Stomach (tissue), 9 donors: ENCODE results near the gene CASQ1. TPM values are rescaled to one million over a fixed set of nuclear protein-coding genes. Genes with fewer than 3 reads are reported as not detected.

Source experiments
- DNase-seq, 2 donors: peaks; one replicate each; pipeline versions ENCODE4 v3.0.0 to v3.0.0-alpha.2; 2013 to 2019
- H3K27ac ChIP-seq, 5 donors: fragments of 200-600 bp in 4 of 5; sonication (generic) in 4 of 5; one replicate each; pipeline ENCODE4 v1.5.1; 2013 to 2019; ENCODE audit warnings: mild to moderate bottlenecking in 1 of 5, moderate library complexity in 1 of 5
- H3K27me3 ChIP-seq, 3 donors: fragments of 200-600 bp; sonication (generic); one replicate each; pipeline ENCODE4 v1.5.1; 2017 to 2019; ENCODE audit warnings: mixed run types in 1 of 3
- H3K36me3 ChIP-seq, 4 donors: fragments of 200-600 bp; sonication (generic); 1 replicate in 3 of 4; 2 replicates in 1 of 4; pipeline ENCODE4 v1.5.1; 2016 to 2019
- H3K4me1 ChIP-seq, 4 donors: fragments of 200-600 bp; sonication (generic); one replicate each; pipeline ENCODE4 v1.5.1; 2016 to 2019
- H3K4me3 ChIP-seq, 4 donors: fragments of 200-600 bp; sonication (generic) in 3 of 4; one replicate each; pipeline ENCODE4 v1.5.1; 2016 to 2019; ENCODE audit warnings: mild to moderate bottlenecking in 1 of 4
- H3K9me3 ChIP-seq, 4 donors: fragments of 200-600 bp; sonication (generic); one replicate each; pipeline ENCODE4 v1.5.1; 2016 to 2019
- CTCF ChIP-seq, 7 experiments: fragments of 450-650 bp in 4 of 7; fragments of 200-600 bp in 3 of 7; sonication (generic) in 3 of 7; IDR thresholded peaks; one replicate each; pipeline ENCODE4 v1.5.1; 2016 to 2019; ENCODE audit warnings: antibody characterized with exemption in 7 of 7, control low read depth in 2 of 7, mild to moderate bottlenecking in 1 of 7
- EP300 ChIP-seq: sonication (generic); formaldehyde crosslinking; IDR thresholded peaks from one replicate; pipeline ENCODE4 v1.6.1; 2017; ENCODE audit warnings: antibody characterized with exemption
- POLR2A ChIP-seq, 4 donors: fragments of 450-650 bp; IDR thresholded peaks; one replicate each; pipeline ENCODE4 v1.6.1; 2016; ENCODE audit warnings: antibody characterized with exemption in 4 of 4, control low read depth in 2 of 4, mild to moderate bottlenecking in 1 of 4, moderate library complexity in 1 of 4
- POLR2AphosphoS5 ChIP-seq, 3 donors: sonication (generic); formaldehyde crosslinking; IDR thresholded peaks; one replicate each; pipeline ENCODE4 v1.6.1; 2016; ENCODE audit warnings: antibody characterized with exemption in 3 of 3
- WGBS, 5 donors: extraction: QIAGEN DNeasy Blood & Tissue Kit in 3 of 5; methylation state at CpG; one replicate each; pipeline versions ENCODE4 v1.1.5 to v1.1.7; 2013 to 2018; 5-methylcytosine and 5-hydroxymethylcytosine counted together
- intact Hi-C: fragments of 100-400 bp; cut with DNase I; formaldehyde crosslinking; loops from one replicate; pipeline ENCODE4 v1.15.1; 2023; ENCODE audit warnings: low total_unique reads
- polyA plus RNA-seq, 3 donors: library from polyadenylated mRNA; stranded (reverse); fragments of 200-250 nt; gene quantifications; one replicate each; pipeline ENCODE4 v1.2.3, GENCODE V29; 2013
- total RNA-seq, 5 donors: library from RNA; depleted of rRNA; stranded (reverse); fragments of >200 nt; gene quantifications; one replicate each; pipeline versions ENCODE4 v1.1.0 to v1.2.3, GENCODE V29; 2014 to 2016
- donor health status: healthy with polysubstance abuse.
- donor health status: Bipolar disorder and iron deficiency.
- donor health status: healthy.

The CASQ1 gene
- total and polyA plus RNA-seq, 8 donors: 0.48 to 0.61 (median 0.55) TPM; not detected in 5

- 71 to 81% (median 76%) methylated on average over 7 of the region's 7 CpGs for WGBS, 5 donors
- no peaks in the 10 kb centered on the region for H3K9me3 ChIP-seq
- peaks cover 0 to 10% (median 5%) of the 10 kb centered on the region in 4 donors for H3K4me1 ChIP-seq
- no peak overlapping the region for H3K4me3 ChIP-seq
- no peak overlapping the region for H3K27ac ChIP-seq
- intact Hi-C loops: no loop called here
- TF ChIP-seq CTCF (IDR thresholded peaks at IDR 0.05) (no peak), EP300 (no peak), POLR2AphosphoS5 (IDR thresholded peaks at IDR 0.05) (no peak), POLR2A (IDR thresholded peaks at IDR 0.05) (no peak)
- H3K27me3 ChIP-seq: no peaks in the 10 kb centered on the region
- no peak for DNase-seq
- no peaks in the 10 kb centered on the region for H3K36me3 ChIP-seq
These were observed 3.0 kb upstream of the CASQ1 start for GRCh38 chr1:160187407-160187806.

GRCh38 chr1:160188341-160188740 is 2.0 kb upstream of the CASQ1 start:
- peaks cover 2 to 20% (median 11%) of the 10 kb centered on the region in 4 donors for H3K4me1 ChIP-seq
- no peaks in the 10 kb centered on the region for H3K36me3 ChIP-seq
- H3K9me3 ChIP-seq: no peaks in the 10 kb centered on the region
- DNase-seq: no peak
- intact Hi-C loops: no loop called here
- H3K4me3 ChIP-seq: no peak overlapping the region
- H3K27me3 ChIP-seq: no peaks in the 10 kb centered on the region
- no peak overlapping the region for H3K27ac ChIP-seq
- TF ChIP-seq POLR2AphosphoS5 (IDR thresholded peaks at IDR 0.05) (no peak), POLR2A (IDR thresholded peaks at IDR 0.05) (no peak), CTCF (IDR thresholded peaks at IDR 0.05) (no peak), EP300 (no peak)
- WGBS, 5 donors: 83 to 88% (median 85%) methylated on average over 7 of the region's 7 CpGs

GRCh38 chr1:160191756-160192155 is 1.4 kb downstream of the CASQ1 start:
- H3K36me3 ChIP-seq: no peaks in the 10 kb centered on the region
- DNase-seq: no peak
- no peaks in the 10 kb centered on the region for H3K27me3 ChIP-seq
- H3K27ac ChIP-seq: no peak overlapping the region
- H3K4me1 ChIP-seq: peaks cover 4 to 23% (median 12%) of the 10 kb centered on the region in 4 donors
- no peaks in the 10 kb centered on the region for H3K9me3 ChIP-seq
- no peak for TF ChIP-seq POLR2AphosphoS5 (IDR thresholded peaks at IDR 0.05)
- TF ChIP-seq EP300: no peak
- WGBS, 5 donors: 68 to 84% (median 80%) methylated on average over 3 of the region's 3 CpGs
- H3K4me3 ChIP-seq: no peak overlapping the region
- intact Hi-C loops: loop anchor here (5.0 to 10.0 kb wide), 3 partner anchors 61 to 93 kb away; partner anchors contain the start of gene PEX19

GRCh38 chr1:160192234-160192633 is 1.9 kb downstream of the CASQ1 start:
- TF ChIP-seq POLR2A (IDR thresholded peaks at IDR 0.05): no peak
- no peak for TF ChIP-seq EP300
- no peak for TF ChIP-seq CTCF (IDR thresholded peaks at IDR 0.05)
- no peak for TF ChIP-seq POLR2AphosphoS5 (IDR thresholded peaks at IDR 0.05)
- no peak for DNase-seq
- Histone ChIP-seq H3K36me3 (no peaks in the 10 kb centered on the region), H3K9me3 (no peaks in the 10 kb centered on the region), H3K4me1 (peaks cover 4 to 23% (median 12%) of the 10 kb centered on the region in 4 donors), H3K27me3 (no peaks in the 10 kb centered on the region), H3K4me3 (no peak overlapping the region), H3K27ac (no peak overlapping the region)
- intact Hi-C loops: loop anchor here (5.0 to 10.0 kb wide), 3 partner anchors 60 to 93 kb away; partner anchors contain the start of gene PEX19

GRCh38 chr1:160193091-160193819 is 2.9 kb downstream of the CASQ1 start:
- peak overlapping the region in 1 of 5 donors; percentile 38 for H3K27ac ChIP-seq
- H3K27me3 ChIP-seq: no peaks in the 10 kb centered on the region
- H3K36me3 ChIP-seq: no peaks in the 10 kb centered on the region
- DNase-seq: peak; percentile 89 to 95
- WGBS, 5 donors: 19 to 23% (median 22%) methylated on average over 16 of the region's 16 CpGs
- intact Hi-C loops: loop anchor here (5.0 to 10.0 kb wide), 3 partner anchors 59 to 92 kb away; partner anchors contain the start of gene PEX19
- peaks cover 4 to 23% (median 12%) of the 10 kb centered on the region in 4 donors for H3K4me1 ChIP-seq
- H3K9me3 ChIP-seq: no peaks in the 10 kb centered on the region
- peak; percentile 11 to 75 (median 19) for TF ChIP-seq POLR2AphosphoS5 (IDR thresholded peaks at IDR 0.05)
- TF ChIP-seq EP300: no peak
- peak in 6 of 7 experiments; percentile 42 to 96 (median 92) for TF ChIP-seq CTCF (IDR thresholded peaks at IDR 0.05)
- no peak for TF ChIP-seq POLR2A (IDR thresholded peaks at IDR 0.05)
- no peak overlapping the region for H3K4me3 ChIP-seq
